ENCODE data around the gene MAG. TPM values are rescaled to one million over a fixed set of nuclear protein-coding genes. Genes with fewer than 3 reads are reported as not detected.
A peak's percentile ranks its signal among the peaks of the same experiment; 100 is the strongest.

The MAG gene
- total and polyA plus RNA-seq, 9 of the 15 experiments (the other 6 are each of a cell fraction or from before 2014, with no cell fraction given) = 0.11 to 10.0 (median 1.6) TPM

- intact Hi-C loops (cut with micrococcal nuclease) = no loop called here
- Histone ChIP-seq H2AFZ (ENCODE audit: low read depth, low read length) (no peak overlapping the region), H3K4me1 (replicated peaks in 1 of 2; ENCODE audit: control insufficient read depth in 2 of 2, insufficient read depth in 2 of 2, low read length in 2 of 2) (peaks cover 36 to 71% of the 10 kb centered on the region in 2 experiments), H3K9me3 (replicated peaks; ENCODE audit: control insufficient read depth, insufficient read depth, low read depth, low read length) (no peaks in the 10 kb centered on the region), H3K9me1 (ENCODE audit: control insufficient read depth, insufficient read depth, low read length) (peaks cover 6% of the 10 kb centered on the region), H3K4me2 (ENCODE audit: insufficient read depth, low read length) (peak overlapping the region; percentile 12; the same call in 1 of the 2 replicates), H3K79me2 (ENCODE audit: control insufficient read depth, insufficient read depth, low read length) (no peaks in the 10 kb centered on the region), H3K27ac (ENCODE audit: extremely low read depth, low read depth, low read length) (no peak overlapping the region), H3K9ac (ENCODE audit: insufficient read depth in 1 of 2, low read depth in 2 of 2, low read length in 2 of 2) (peak overlapping the region in 1 of 2 experiments; percentile 73; a peak in 1 of 4 replicates), H3K36me3 (ENCODE audit: control insufficient read depth, insufficient read depth, low read length) (no peaks in the 10 kb centered on the region), H3K4me3 (no peak overlapping the region), H3K27me3 (ENCODE audit: control insufficient read depth in 2 of 2, insufficient read depth in 2 of 2, low read length in 2 of 2) (peaks cover 2 to 12% of the 10 kb centered on the region in 2 experiments; a peak in 3 of 5 replicates), H4K20me1 (replicated peaks; ENCODE audit: control insufficient read depth, insufficient read depth, low read length) (no peaks in the 10 kb centered on the region)
- POLR2A ChIA-PET = interaction anchor here (0.6 to 1.5 kb wide), 4 partner anchors 12 to 320 kb away, joined by 3 to 4 read pairs (median 3); partner anchors contain the start of gene HAMP
- ATAC-seq = no peak
- WGBS (ENCODE audit: insufficient coverage, low coverage, missing lambda C conversion rate) = 26% methylated on average over 3 of the region's 3 CpGs
- in situ Hi-C loops (cut with MboI) = no loop called here
- DNase-seq (ENCODE audit: extremely low read depth in 1 of 4, low spot score in 3 of 4) = no peak
- no TSS peak for BruUV-seq (replicated peaks)
- no peak for FAIRE-seq
- CTCF ChIA-PET (ENCODE audit: low intra/inter-chr PET ratio) = no interaction called here
- TF ChIP-seq STAT6 (CRISPR knock-in tag; IDR thresholded peaks at IDR 0.05) = no peak
- TF ChIP-seq CTBP1 (IDR thresholded peaks at IDR 0.05; ENCODE audit: borderline replicate concordance) = no peak
- no peak for TF ChIP-seq MYC (IDR thresholded peaks at IDR 0.05; ENCODE audit: low read depth, low read length)
- TF ChIP-seq MYC (CRISPR knock-in tag; IDR thresholded peaks at IDR 0.05; ENCODE audit: borderline replicate concordance, low read depth) = no peak
- no peak for TF ChIP-seq SNRNP70 (optimal IDR thresholded peaks at IDR 0.05; ENCODE audit: low read depth, low read length)
- TF ChIP-seq ZNF282 (CRISPR knock-in tag; IDR thresholded peaks at IDR 0.05) = no peak
- TF ChIP-seq TCF7 (IDR thresholded peaks at IDR 0.05; ENCODE audit: borderline replicate concordance) = no peak
- TF ChIP-seq U2AF1 (optimal IDR thresholded peaks at IDR 0.05; ENCODE audit: low read depth, low read length) = no peak
- no peak for TF ChIP-seq CEBPB (tag; IDR thresholded peaks at IDR 0.05)
- TF ChIP-seq TAF7 (tag; IDR thresholded peaks at IDR 0.05) = no peak
- no peak for TF ChIP-seq POLR2G (IDR thresholded peaks at IDR 0.05; ENCODE audit: low read depth, low read length)
- no peak for TF ChIP-seq TSC22D4 (tag; IDR thresholded peaks at IDR 0.05)
- TF ChIP-seq HDAC1 (IDR thresholded peaks at IDR 0.05) = 0 out of 4 replicates have a peak, but pooled peaks of 1 of the 2 experiments have one; percentile 16
- TF ChIP-seq YBX1 (IDR thresholded peaks at IDR 0.05) = no peak
- no peak for TF ChIP-seq BMI1 (IDR thresholded peaks at IDR 0.05; ENCODE audit: low read length)
- no peak for TF ChIP-seq CBX8 (IDR thresholded peaks at IDR 0.05; ENCODE audit: borderline replicate concordance, extremely low read depth, low read depth, low read length, poor library complexity, severe bottlenecking)
- peak; percentile 55; the same call in 1 of the 2 replicates for TF ChIP-seq BCOR (IDR thresholded peaks at IDR 0.05)
- no peak for TF ChIP-seq ATF6 (CRISPR knock-in tag; IDR thresholded peaks at IDR 0.05)
- TF ChIP-seq ZNF644 (tag; IDR thresholded peaks at IDR 0.05; ENCODE audit: low read depth) = no peak
- TF ChIP-seq KDM1A (IDR thresholded peaks at IDR 0.05) = peak; percentile 8 to 45; a peak in 1 of 4 replicates
These were observed 2.4 kb downstream of the MAG start for GRCh38 chr19:35294328-35294727.

Measured in K562 (cell line).